ENCODE results near the gene ELFN2.

GRCh38 chr22:37384691-37385090 is 42.6 kb downstream of the ELFN2 start:
- TF ChIP-seq EZH2 (optimal IDR thresholded peaks at IDR 0.05; ENCODE audit: low read depth, low read length) (no peak), CTCF (IDR thresholded peaks at IDR 0.05; ENCODE audit: low read length) (no peak)

Data from MM.1S (cell line).